Suprapubic skin (tissue), 4 donors: ENCODE data around the gene HSD11B2. TPM values are rescaled to one million over a fixed set of nuclear protein-coding genes. Genes with fewer than 3 reads are reported as not detected.

ENCODE experiments used
- DNase-seq, 2 donors: peaks; one replicate each; pipeline ENCODE4 v3.0.0-alpha.2; 2019; ENCODE audit warnings: low spot score in 2 of 2
- H3K27ac ChIP-seq: fragments of 200-600 bp; sonication (generic); one replicate; pipeline ENCODE4 v1.5.1; 2019
- H3K27me3 ChIP-seq: fragments of 200-600 bp; sonication (generic); one replicate; pipeline ENCODE4 v1.5.1; 2019
- H3K36me3 ChIP-seq: fragments of 200-600 bp; sonication (generic); one replicate; pipeline ENCODE4 v1.5.1; 2019
- H3K4me1 ChIP-seq: fragments of 200-600 bp; sonication (generic); one replicate; pipeline ENCODE4 v1.5.1; 2019
- H3K4me3 ChIP-seq: fragments of 200-600 bp; sonication (generic); one replicate; pipeline ENCODE4 v1.5.1; 2019; ENCODE audit warnings: mild to moderate bottlenecking
- H3K9me3 ChIP-seq: fragments of 200-600 bp; sonication (generic); one replicate; pipeline ENCODE4 v1.5.1; 2019
- EP300 ChIP-seq: sonication (generic); formaldehyde crosslinking; IDR thresholded peaks from one replicate; pipeline ENCODE4 v1.6.1; 2017; ENCODE audit warnings: antibody characterized with exemption
- POLR2A ChIP-seq, 2 donors: fragments of 450-650 bp; IDR thresholded peaks; one replicate each; pipeline ENCODE4 v1.6.1; 2017; ENCODE audit warnings: antibody characterized with exemption in 2 of 2, mild to moderate bottlenecking in 2 of 2, moderate library complexity in 2 of 2
- POLR2AphosphoS5 ChIP-seq, 3 donors: sonication (generic); formaldehyde crosslinking; IDR thresholded peaks; one replicate each; pipeline ENCODE4 v1.6.1; 2017; ENCODE audit warnings: antibody characterized with exemption in 3 of 3
- WGBS: methylation state at CpG from one replicate; pipeline ENCODE4 v1.1.5; 2018; 5-methylcytosine and 5-hydroxymethylcytosine counted together
- total RNA-seq, 4 donors: library from RNA; depleted of rRNA; stranded (reverse); fragments of >200 nt; gene quantifications; one replicate each; pipeline ENCODE4 v1.1.0, GENCODE V29; 2016
- TF ChIP-seq, protein P1 (sequence below), 2 donors: fragments of 200-600 bp in 1 of 2; fragments of 450-650 bp in 1 of 2; sonication (generic) in 1 of 2; IDR thresholded peaks; one replicate each; pipeline ENCODE4 v1.5.1; 2016 to 2019; ENCODE audit warnings: antibody characterized with exemption in 2 of 2, mild to moderate bottlenecking in 1 of 2, moderate library complexity in 1 of 2

The HSD11B2 gene
- total RNA-seq, 4 donors from 2014 or later, result 45.6 to 164 (median 69.1) TPM

DNA sequence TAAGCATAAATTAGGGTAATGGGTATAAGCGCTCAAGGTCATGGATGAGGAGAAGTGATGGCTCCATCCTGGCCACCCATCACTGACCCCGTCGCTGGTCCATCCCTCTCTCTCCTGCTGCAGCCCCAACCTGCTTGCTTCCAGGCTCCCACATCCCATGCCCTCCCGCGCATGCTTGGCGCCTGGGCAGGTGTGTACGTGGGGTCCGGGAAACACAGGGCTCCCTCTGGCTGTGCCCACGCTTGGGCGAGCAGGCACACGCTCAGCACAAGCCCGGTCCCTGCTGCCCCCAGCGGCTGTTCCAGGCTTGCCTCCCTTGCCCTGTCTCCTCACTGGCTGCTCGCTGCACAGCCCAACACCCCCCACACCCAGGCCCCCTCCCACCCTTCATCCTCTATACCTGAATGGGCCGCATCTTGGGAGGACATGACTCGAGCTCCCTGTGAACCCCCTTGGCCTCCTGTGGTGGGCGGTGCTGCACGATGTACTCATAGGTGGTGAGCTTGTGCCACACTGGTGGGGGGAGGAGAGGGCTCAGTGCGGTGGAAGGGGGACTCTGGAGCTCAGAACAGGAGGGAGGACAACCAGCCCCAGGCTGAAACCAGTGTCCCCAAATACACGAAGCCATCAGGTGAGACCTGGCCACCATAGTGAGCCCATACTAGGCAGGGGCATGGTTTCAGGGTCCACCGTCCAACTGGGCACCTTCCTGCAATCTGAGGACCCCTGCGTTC lies 32.9 kb upstream of the HSD11B2 start:
- peak in 1 of 2 donors; percentile 72 for DNase-seq
- Histone ChIP-seq H3K36me3 (no peaks in the 10 kb centered on the region), H3K27ac (peak overlapping the region; percentile 85), H3K4me1 (peaks cover 78% of the 10 kb centered on the region), H3K27me3 (no peaks in the 10 kb centered on the region), H3K9me3 (no peaks in the 10 kb centered on the region), H3K4me3 (no peak overlapping the region)
- WGBS, result 68% methylated on average over 8 of the region's 22 CpGs
- TF ChIP-seq, protein P1, sequence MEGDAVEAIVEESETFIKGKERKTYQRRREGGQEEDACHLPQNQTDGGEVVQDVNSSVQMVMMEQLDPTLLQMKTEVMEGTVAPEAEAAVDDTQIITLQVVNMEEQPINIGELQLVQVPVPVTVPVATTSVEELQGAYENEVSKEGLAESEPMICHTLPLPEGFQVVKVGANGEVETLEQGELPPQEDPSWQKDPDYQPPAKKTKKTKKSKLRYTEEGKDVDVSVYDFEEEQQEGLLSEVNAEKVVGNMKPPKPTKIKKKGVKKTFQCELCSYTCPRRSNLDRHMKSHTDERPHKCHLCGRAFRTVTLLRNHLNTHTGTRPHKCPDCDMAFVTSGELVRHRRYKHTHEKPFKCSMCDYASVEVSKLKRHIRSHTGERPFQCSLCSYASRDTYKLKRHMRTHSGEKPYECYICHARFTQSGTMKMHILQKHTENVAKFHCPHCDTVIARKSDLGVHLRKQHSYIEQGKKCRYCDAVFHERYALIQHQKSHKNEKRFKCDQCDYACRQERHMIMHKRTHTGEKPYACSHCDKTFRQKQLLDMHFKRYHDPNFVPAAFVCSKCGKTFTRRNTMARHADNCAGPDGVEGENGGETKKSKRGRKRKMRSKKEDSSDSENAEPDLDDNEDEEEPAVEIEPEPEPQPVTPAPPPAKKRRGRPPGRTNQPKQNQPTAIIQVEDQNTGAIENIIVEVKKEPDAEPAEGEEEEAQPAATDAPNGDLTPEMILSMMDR (IDR thresholded peaks at IDR 0.05), result peak in 1 of 2 donors; percentile 51
- TF ChIP-seq POLR2A (IDR thresholded peaks at IDR 0.05), result no peak

DNA sequence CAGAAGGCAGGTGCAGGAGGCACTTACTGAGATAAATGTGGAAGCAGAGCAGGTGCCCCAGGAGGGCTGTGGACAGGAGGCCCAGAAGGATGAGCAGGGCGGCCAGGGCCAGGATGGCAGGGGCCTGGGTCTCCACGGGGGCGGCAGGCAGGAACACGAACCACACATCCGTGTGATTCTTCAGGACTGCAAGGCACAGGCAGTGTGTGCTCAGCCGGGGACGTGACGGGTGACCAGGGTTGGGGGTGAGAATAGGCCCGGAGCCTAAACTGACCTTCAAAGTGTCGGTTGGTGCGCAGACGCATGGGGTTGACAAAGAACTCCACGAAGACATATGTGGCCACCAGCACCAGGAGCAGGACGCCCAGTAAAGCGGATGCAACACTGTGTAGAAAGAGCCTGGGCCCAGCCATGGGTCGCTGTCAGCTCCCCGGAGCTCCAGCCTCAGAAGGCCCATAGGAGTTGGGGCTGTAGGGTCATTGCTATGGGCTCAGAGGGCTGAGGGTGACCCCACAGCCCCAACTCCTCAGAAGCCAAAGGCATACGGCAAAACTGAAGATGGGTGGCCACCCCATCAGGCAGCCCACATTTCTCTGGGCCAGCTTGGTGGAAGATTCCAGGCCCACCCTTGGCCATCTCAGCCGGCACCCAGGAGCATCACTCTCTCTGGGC lies 32.2 kb upstream of the HSD11B2 start:
- no peak overlapping the region for H3K4me3 ChIP-seq
- 84% methylated on average over 15 of the region's 19 CpGs for WGBS
- H3K27me3 ChIP-seq, result no peaks in the 10 kb centered on the region
- TF ChIP-seq EP300 (no peak), POLR2A (IDR thresholded peaks at IDR 0.05) (no peak), POLR2AphosphoS5 (IDR thresholded peaks at IDR 0.05) (no peak)
- TF ChIP-seq, protein P1 (IDR thresholded peaks at IDR 0.05), result no peak
- no peaks in the 10 kb centered on the region for H3K9me3 ChIP-seq
- H3K4me1 ChIP-seq, result peaks cover 75% of the 10 kb centered on the region
- no peak overlapping the region for H3K27ac ChIP-seq
- peak in 1 of 2 donors; percentile 62 for DNase-seq
- no peaks in the 10 kb centered on the region for H3K36me3 ChIP-seq

DNA sequence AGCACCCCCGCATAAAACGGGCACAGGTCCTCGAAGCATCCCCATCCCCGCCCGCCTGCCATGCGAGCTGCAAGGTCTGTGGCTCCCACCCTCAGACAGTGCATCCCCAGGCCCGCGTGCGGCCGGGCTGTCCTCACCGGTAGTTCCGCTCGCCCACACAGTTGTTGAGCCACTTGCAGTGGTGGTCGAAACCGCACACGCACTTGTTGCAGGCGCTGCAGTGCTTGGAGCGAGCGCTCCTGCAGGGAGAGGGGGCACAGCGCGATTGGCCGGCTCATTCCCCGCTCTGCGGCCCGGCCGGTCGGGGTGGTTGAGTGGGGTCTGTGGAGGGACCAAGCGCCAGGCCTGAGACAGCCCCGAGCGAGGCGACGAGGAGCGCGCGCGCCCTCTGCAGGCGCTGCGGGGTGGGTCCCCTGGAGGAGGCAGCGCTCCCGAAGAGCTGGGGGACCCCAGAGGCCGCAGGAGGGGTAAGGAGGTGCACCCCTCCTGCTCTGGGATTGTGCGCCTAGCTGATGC lies 31.6 kb upstream of the HSD11B2 start:
- peak in 1 of 2 donors; percentile 72 for DNase-seq

DNA sequence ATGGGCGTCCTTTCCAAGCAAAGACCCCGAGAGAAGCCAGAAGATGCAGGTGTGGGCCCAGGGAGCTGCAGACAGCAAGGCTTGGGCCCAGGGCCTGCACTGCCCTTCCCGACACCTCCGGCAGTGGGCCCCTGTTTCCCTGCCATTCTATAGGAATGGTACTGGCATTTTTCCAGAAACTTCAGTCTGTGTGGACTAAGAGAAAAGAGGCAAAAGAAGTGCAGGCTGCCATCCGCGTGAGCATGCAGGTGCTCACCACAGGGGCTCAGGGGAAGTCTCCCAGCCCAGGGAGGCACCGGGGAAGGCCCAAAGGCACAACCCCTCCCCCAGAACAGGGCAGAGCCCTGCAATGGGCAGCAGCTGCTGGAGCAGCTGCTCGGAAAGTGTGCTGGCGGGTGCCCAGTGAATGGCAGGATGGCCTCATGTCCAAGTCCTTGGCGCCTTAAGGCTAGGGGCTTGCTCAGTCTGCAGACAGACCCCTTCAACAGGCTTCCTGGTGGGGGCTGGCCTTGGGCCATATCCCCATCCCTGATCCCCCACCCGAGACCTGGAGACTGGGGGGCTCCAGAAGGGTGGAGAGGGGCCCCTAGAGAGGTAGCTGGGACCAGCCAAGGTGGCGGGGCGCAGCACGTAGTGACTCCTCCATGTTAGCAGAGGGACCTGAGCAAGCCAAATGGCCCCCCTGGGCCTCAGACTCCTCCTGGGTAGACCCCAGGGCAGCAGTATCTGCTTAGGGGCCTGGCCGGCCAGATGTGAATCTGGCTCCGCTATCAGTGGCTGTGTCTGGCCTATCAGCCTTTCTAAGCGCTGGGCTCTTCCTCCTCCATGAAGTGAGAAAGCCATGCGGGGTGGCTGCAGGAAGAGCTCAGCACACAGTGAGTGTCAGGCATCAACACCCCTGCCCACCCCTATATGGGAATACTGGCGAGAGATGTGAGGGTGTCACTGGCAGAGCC lies 30.9 kb upstream of the HSD11B2 start:
- no peak overlapping the region for H3K4me3 ChIP-seq
- H3K36me3 ChIP-seq, result no peaks in the 10 kb centered on the region
- H3K27me3 ChIP-seq, result no peaks in the 10 kb centered on the region
- H3K9me3 ChIP-seq, result no peaks in the 10 kb centered on the region
- H3K4me1 ChIP-seq, result peaks cover 75% of the 10 kb centered on the region
- whole genome bisulfite sequencing, result 67% methylated on average over 15 of the region's 19 CpGs
- DNase-seq, result peak in 1 of 2 donors; percentile 63
- H3K27ac ChIP-seq, result no peak overlapping the region
- TF ChIP-seq POLR2A (IDR thresholded peaks at IDR 0.05) (no peak), EP300 (no peak), POLR2AphosphoS5 (IDR thresholded peaks at IDR 0.05) (no peak)
- TF ChIP-seq, protein P1 (IDR thresholded peaks at IDR 0.05), result no peak

More for the DNA sequence above, 31.6 kb upstream of the HSD11B2 start:
- H3K27ac ChIP-seq, result no peak overlapping the region
- no peaks in the 10 kb centered on the region for H3K9me3 ChIP-seq
- H3K4me1 ChIP-seq, result peaks cover 75% of the 10 kb centered on the region
- 32% methylated on average over 19 of the region's 42 CpGs for WGBS
- no peak overlapping the region for H3K4me3 ChIP-seq
- no peaks in the 10 kb centered on the region for H3K36me3 ChIP-seq
- TF ChIP-seq, protein P1 (IDR thresholded peaks at IDR 0.05), result peak; percentile 48 to 65
- no peak for TF ChIP-seq EP300
- no peak for TF ChIP-seq POLR2AphosphoS5 (IDR thresholded peaks at IDR 0.05)
- no peak for TF ChIP-seq POLR2A (IDR thresholded peaks at IDR 0.05)
- H3K27me3 ChIP-seq, result no peaks in the 10 kb centered on the region
